Ecto neural progenitor cell (in vitro differentiated cells): Measurements from ENCODE around the gene HACL1.
"Not testable (repeated sequence)": the region's sequence is repeated elsewhere in the genome, so short reads cannot be mapped to it uniquely, and the experiment has no call there.

Source experiments
- DNase-seq: peaks from one replicate; pipeline ENCODE4 v3.0.0-alpha.2; 2018; ENCODE audit warnings: low spot score

HACL1 gene

DNA sequence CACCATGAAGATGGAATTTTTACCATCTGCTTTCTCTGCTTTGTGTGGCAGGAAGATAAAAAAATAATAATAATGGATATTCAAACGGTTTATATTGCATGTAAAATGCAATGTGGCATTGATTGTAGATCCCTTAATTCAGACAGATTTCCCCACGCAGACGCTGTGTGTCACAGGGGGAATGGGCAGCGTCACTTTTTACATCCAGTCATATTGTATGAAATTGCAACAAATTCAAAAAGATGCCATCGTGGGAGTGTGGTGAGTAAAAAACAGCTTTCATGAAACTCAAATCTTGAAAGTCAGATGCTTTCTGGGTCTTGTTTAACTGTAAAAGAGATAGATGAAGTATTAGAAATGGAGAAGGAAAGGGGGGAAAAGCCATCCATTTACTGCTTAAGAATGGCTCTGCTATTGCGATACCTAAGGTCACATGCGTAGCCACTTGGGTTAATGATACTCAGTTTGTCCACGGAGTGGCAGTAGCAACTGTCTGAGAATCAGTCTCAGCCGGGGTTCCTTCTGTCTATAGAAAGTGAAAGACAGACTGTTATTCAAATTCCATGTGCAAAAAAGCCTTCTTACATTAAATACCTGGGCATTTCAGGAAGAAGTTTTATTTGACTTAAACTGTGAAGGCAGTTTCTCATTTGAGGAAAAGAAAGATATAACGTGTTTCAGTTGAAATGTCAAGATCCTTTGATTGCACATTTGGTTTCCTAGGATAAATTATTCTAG lies 28.7 kb upstream of the HACL1 start:
- DNase-seq: no peak

DNA sequence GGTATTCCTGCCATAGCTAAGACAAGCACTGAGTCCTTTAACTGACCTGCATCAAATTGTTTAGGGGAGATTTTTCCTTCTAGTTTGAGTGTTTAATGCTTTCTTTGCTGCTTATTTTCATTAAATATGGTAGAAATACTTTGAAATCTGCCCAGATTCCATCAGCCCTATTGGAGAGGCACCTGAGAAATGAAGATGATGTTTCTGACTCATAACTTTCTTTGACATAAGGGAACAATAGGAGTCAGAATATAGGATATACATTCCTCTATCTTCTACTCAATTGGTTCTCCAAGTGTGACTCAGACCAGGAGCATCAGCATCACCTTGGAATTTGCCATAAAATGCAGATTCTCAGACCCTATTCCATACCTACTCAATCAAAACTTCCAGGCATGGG lies 27.6 kb upstream of the HACL1 start:
- no peak for DNase-seq

DNA sequence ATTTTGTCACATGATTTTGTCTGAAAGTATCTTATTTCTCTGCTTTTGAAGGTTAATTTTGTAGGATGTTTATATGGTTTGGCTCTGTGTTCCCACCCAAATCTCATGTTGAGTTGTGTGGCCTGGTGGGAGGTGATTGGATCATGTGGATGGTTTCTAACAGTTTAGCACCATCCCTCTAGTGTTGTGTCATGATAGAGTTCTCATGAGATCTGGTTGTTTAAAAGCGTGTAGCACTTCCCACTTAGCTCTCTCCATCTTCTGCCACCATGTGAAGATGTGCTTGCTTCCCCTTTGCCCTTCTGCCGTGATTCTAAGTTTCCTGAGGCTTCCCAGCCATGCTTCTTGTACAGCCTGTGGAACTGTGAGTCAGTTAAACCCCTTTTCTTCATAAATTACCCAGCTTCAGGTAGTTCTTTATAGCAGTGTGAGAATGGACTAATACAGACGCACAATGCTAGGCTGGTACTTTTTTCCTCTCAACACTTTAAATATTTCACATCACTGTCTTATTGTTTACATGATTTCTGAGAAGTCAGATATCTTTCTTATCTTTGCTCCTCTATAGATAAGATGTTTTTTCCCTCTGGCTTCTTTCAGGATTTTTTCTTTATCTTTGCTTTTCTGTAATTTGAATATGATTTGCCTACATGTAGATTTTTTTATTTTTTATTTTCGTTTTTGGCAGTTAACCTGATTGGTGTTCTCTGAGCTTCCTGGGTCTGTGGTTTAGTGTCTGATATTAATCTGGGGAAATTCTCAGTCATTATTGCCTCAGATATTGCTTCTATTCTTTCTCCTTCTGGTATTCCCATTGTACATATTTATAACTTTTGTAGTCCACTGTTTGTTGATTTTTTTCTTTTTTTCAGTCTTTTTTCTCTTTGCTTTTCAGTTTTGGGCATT lies 22.4 kb upstream of the HACL1 start:
- no peak for DNase-seq

DNA sequence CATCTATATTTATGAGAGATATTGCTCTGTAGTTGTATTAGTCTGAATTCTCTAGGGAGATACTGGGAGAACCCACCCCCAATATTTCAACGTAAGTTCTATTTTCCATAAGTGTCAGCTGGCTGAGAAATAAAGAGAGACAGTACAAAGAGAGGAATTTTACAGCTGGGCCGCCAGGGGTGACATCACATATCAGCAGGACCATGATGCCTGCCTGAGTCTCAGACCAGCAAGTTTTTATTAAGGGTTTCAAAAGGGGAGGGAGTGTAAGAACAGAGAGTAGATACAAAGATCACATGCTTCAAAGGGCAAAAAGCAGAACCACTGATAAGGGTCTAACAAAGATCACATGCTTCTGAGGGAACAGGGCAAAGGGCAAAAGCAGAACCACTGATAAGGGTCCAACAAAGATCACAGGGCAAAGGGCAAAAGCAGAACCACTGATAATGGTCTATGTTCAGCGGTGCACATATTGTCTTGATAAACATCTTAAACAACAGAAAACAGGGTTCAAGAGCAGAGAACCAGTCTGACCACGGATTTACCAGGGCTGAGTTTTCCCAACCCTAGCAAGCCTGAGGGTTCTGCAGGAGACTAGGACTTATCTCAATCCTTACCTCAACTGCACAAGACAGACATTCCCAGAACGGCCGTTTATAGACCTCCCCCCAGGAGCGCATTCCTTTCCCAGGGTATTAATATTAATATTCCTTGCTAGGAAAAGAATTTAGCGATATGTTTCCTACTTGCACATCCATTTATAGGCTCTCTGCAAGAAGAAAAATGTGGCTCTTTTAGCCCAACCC lies 18.5 kb upstream of the HACL1 start:
- not testable (repeated sequence) for DNase-seq

DNA sequence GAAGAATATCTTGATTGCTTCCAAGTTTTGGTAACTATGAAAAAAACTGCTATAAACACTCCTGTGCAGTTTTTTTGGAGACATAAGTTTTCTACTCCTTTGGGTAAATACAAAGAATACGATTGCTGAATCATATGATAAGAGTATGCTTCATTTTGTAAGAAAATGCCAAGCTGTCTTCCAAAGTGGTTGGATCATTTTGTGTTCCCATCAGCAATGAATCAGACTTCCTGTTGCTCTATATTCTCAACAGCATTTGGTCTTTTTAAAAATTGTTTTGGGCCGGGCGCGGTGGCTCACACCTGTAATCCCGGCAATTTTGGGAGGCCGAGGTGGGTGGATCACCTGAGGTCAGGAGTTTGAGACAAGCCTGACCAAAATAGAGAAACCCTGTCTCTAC lies 14.7 kb upstream of the HACL1 start:
- no peak for DNase-seq

DNA sequence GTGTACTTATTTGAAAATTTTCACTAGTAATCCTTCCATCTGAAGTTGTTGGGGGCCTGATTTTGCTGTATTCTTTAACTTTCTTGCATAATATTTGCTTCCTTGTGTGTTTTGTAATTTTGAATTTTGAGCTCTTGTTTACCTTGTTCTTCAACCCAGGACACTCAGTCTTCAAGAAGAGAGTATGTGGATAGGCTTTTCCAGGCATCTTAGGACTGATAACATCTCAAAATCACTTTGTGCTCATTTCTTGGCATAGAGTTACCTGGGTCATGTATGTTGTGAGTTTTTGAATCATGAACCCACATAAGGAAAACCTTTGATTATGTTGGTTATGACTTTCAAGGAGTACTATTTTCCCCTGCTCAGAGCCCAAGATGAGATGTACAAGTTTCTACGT lies 13.6 kb upstream of the HACL1 start:
- DNase-seq: no peak

DNA sequence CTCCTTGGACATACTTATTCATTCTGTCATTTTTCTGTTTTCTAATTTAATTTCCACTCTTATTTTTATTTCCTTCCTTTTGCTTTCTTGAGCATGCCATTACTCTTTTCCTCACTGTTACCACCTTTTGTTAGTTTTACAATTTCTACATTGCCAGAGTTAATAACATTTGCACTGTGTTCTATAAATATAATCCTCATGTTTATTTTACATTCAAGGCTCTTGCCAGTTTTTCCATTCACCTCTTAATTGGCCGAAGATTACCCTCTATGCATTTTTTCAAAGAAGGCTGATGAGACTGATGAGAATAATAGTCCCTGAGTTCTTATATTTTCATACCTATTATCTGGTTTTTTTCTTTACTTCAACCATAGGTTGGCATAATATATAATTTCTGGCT lies 10.6 kb upstream of the HACL1 start:
- no peak for DNase-seq

DNA sequence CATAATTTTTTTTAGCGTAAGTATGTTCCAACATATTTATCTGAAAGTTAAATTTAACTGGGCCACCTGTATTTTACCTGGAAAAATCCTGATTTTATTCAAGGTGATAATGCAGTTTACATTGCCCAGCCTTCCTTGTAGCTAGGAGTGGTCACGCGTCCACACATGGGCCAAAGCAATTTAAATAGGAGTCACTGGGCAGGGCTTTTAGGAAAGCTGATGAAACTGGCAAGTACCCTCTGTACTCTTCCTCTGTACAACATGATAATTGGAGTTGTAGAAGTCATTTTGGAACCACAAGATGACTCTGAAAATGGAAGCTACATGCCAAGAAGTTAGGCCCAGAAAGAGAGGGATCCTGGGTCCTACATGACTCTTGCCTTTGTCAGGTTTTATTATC lies 9.6 kb upstream of the HACL1 start:
- DNase-seq: no peak

DNA sequence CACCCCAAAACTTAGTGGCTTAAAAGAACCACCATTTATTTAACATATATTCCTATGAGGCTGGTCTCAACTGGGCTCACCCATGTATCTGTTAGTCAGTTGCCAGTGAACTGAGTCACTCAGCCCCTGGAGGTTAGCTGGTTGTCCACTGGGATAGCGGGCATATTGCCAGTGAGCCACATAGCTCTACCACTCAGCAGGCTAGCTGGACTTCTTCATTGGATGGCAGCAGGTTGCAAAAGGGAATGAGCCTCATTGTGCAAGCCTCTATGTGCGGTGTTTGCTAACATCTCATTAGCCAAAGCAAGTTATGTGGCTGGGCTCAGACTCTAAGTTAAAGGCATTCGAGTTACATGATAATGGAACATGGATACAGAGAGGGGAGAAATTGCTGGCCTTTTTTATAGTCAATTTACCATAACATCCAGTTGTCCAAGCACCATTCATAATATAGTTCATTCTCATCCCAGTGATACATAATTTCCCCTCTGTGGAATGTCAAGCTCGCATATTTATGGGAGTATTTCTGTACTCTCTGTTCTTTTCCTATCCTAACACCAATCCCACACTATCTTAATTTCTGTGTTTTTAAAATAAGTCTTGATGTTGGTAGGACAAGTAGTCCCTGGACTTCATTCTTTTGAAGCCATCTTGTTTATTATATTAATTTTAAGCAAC lies 8.9 kb upstream of the HACL1 start:
- no peak for DNase-seq

DNA sequence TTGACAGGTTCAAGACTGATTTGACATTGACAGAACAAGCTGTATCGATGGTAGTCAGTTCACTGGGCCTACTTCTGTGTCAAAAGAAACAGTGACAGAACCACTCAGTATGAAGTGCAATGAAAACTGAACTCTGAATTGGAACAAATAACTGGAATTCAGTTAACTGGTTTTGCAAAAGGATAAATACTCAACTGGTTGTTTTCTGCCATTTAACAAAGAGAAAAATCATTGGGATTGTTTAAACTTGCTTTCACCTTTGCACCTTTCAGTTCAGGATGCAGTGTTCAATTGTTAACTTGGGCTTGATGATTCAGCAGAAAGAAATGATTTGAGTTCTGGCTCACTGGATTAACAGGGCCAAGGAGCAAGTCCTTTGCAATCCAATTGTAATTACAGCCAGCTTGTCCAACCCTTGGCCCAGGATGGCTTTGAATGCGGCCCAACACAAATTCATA lies 5.1 kb upstream of the HACL1 start:
- no peak for DNase-seq

DNA sequence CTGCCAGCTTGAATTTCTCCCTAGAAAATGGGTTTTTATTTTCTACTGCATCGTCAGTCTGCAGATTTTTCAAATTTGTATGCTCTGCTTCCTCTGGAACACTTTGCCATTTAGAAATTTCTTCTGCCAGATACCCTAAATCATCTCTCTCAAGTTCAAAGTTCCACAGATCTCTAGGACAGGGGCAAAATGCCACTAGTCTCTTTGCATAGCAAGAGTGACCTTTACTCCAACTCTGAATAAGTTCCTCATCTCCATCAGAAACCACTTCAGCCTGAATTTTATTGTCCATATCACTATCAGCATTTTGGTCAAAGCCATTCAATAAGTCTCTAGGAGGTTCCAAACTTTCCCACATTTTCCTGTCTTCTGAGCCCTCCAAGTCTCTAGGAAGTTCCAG lies 3.2 kb upstream of the HACL1 start:
- not testable (repeated sequence) for DNase-seq

DNA sequence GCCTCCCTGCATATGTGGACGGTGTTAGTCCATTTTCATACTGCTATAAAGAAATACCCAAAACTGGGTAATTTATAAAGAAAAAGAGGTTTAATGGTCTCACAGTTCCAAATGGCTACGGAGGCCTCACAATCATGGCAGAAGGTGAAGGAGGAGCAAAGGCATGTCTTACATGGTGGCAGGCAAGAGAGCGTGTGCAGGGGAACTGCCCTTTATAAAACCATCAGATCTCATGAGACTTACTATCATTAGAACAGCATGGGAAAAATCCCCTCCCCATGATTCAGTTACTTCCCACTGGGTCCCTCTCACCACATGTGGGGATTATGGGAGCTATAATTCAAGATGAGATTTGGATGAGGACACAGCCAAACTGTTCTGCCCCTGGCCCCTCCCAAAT lies 1.4 kb upstream of the HACL1 start:
- not testable (repeated sequence) for DNase-seq

DNA sequence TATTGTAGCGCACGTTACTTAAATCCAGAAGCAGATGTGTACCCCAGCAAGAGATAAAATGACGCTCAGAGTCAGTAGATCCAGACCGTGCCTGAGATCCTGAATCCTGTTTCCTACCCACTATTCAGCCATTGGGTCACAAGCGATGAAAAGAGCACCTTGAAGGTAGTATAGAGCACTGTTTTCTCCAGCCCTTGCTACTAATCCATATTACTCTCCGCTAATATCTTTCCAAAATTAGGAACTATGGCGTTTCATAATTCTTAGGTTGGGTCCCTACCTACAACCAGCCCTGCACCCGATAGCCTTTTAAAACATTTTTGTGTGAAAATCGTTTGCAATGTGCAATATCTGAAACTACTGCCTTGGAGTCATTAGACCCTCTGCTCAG lies 772 bp upstream of the HACL1 start:
- DNase-seq: no peak

DNA sequence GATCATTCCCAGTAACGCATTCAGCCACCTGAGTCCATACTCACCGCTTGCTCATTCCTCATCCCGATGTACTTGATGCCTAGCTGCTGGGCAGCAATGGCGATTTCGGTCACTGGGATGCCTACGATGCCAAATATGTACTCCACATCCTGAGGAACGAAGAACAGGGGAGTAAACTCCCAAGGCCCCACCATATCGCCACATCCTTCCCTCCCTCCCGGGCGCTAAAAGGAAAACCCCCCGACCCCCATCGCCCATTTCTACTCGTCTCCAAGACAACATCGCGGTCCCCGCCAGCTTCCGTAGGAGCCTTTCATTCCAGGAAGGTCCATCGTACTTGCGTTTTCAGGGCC lies 347 bp downstream of the HACL1 start:
- DNase-seq: no peak

DNA sequence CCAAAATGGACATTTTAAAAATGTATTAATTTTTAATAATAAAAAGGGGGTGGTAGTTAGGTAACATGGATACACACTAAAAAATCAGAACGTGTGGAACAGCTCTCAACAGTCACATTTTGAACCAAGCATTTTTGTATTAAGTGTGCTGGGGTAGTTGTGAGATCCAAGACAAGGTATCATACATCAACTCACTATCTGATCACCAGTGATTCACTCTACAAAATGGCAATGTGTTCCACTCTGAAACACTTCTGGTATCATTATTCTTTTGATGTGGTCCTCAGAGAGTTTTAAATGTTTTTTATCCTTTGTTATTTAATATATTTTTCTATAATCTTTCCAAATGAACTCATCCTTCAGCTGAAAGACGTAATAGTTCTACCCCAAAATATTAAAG lies 5.4 kb downstream of the HACL1 start:
- no peak for DNase-seq

DNA sequence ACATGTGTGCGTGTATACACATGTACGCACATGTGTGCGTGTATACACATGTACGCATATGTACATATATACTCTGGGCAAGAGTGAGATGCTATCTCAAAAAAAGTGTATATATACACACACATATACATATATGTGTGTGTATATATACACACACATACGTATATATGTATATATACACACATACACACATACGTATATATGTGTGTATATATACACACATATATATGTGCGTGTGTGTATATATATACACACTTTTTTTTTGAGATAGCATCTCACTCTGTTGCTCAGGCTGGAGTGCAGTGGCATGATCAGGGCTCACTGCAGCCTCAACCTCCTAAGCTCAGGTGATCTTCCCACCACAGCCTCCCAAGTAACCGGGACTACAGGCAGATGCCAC lies 8.4 kb downstream of the HACL1 start:
- DNase-seq: no peak

DNA sequence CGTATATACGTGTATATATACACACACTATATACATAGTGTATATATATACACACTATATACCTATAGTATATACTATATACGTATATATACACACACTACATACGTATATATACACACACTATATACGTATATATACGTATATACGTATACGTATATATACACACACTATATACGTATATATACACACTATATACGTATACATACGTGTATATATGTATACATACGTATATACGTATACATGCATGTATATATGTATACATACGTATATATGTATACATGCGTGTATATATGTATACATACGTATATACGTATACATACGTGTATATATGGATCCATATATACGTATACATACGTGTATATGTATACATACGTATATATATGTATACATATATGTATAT lies 9.4 kb downstream of the HACL1 start:
- DNase-seq: no peak

DNA sequence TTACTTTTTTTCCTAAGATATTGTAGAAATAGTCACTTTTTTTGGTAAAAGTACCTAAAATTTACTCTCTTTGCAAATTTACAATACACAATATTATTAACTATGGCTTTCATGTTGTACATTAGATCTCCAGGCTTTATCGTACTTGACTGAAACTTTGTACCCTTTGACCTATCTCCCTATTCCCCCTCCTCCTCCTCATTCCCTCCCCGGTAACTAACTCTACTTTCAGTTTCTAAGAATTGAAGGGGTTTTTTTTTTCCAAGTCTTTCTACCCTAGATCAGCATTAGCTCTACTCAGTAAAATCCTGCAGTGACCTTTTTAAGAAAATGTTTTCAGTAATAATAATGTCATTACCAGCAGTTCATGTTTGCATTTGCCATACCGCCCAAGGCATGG lies 10.1 kb downstream of the HACL1 start:
- no peak for DNase-seq

DNA sequence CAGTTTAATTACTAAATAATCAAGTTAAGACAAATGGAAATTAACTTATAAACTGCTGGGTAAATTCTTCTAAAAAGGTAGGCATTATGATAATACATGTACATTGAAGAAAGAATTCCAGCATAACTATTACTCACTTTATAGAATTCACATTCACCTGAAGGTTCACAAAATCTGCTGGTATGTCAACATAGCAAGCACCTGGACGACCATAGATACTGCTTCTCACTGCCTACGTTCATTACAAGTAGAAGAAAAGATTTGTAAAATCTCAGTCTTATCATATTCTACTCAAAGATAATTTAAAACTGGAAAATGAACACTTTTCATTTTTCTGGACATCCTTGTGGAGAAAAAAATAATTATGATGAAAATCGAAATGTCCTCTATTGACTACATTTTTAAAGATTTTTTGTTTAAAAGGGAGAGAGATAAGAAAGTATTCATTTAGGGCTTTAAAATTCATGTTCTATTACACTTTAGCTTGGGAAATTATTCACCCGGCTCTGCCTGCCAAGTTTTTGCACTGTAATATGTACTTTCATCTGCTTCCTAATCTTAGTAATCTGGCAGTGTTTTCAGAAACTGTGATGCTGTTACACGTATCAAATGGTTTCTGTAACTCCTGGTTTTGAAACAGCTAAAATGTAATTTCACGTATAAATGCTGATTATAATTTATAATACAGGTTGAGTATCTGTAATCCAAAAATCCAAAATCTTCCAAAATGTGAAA lies 16.1 kb downstream of the HACL1 start:
- DNase-seq: no peak

DNA sequence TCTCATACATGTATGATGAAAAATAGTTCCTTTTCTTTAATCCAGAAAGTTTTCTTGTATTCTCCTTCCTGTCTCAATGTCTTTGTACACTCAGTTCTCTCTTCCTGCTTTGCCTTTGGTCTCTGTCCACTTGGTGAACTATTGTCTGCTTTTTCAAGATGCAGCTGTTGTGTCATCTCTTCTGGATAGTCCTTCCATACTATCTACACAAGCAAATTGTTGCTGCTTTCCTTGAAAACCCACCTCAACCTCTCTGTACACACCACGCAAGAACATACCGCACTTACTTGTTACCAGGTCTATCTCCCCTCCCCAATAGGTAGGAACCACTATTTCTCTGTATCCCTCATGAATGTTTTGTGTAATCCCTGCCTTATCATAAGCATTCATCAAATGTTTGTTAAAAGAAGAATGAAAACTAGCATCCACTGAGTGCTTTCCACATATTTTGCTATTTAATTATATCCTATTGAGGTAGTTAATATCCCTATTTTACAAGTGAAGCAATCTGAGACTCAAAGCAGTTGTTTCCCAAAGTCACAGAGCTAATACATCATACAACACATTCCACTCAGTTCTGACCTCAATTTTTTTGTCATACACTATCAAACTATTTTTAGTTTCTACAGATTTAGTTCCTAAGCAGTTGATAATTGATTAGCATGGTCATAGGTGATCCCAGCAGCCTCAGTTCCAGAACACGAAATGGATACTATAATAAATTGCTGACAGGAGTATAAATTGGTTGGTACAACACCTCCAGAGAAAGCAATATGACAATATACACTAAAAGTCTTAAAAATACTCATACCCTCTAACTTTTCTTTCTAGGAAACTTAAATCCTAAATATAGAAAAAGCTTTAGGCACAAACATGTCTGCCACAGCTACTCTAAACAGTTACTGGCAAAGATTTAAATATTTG lies 19.6 kb downstream of the HACL1 start:
- DNase-seq: no peak
